ENCODE measurements around the gene STAB2.

STAB2 gene

DNA sequence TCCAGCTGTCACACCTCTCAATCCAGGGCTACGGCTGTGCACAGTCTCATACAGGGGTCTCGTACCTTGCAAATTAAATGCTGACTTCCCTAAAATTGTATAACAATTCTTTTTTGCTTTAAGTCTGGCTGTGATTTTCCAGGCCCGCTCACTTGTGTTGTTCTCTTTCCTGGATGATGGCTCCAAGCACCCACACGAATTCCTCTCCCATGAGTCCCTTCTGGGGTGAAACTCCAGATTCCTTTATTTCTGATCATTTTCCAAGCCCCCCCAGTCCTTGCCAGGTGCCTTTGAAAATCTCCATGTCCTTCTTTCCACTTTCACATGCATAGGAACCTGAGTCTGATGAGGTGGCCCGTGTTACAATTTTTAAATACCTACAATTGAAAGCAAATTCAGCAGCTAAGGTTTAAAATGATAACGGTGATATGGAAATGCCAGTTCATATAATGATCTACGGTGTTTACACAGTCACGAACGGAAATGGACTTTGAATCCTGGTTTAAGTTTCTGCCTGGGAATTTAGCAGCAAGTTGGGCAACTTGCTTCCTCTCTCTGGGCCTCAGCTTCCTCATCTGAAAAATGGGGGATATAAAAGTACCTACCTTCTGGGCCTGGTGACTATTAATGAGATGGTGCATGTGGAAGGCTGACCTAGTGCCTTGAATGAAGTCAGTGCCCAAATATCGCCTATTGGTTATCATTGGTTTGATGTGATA is 85.5 kb downstream of the STAB2 start:
- Histone ChIP-seq H2AFZ (ENCODE audit: low read depth, low read length) (no peak overlapping the region), H3K9me3 (ENCODE audit: insufficient read depth, low read length) (no peaks in the 10 kb centered on the region), H3K4me1 (ENCODE audit: low read length) (no peaks in the 10 kb centered on the region), H3K27me3 (ENCODE audit: low read depth, low read length) (no peaks in the 10 kb centered on the region), H3K36me3 (replicated peaks; ENCODE audit: low read depth, low read length) (no peaks in the 10 kb centered on the region), H3K79me2 (ENCODE audit: low read length) (no peaks in the 10 kb centered on the region), H3K4me3 (ENCODE audit: low read length) (no peak overlapping the region), H3K9ac (ENCODE audit: low read length) (no peak overlapping the region), H3K27ac (ENCODE audit: low read length) (no peak overlapping the region), H4K20me1 (ENCODE audit: insufficient read depth, low read length) (no peaks in the 10 kb centered on the region), H3K4me2 (ENCODE audit: low read length) (no peak overlapping the region)
- TF ChIP-seq, protein P1, sequence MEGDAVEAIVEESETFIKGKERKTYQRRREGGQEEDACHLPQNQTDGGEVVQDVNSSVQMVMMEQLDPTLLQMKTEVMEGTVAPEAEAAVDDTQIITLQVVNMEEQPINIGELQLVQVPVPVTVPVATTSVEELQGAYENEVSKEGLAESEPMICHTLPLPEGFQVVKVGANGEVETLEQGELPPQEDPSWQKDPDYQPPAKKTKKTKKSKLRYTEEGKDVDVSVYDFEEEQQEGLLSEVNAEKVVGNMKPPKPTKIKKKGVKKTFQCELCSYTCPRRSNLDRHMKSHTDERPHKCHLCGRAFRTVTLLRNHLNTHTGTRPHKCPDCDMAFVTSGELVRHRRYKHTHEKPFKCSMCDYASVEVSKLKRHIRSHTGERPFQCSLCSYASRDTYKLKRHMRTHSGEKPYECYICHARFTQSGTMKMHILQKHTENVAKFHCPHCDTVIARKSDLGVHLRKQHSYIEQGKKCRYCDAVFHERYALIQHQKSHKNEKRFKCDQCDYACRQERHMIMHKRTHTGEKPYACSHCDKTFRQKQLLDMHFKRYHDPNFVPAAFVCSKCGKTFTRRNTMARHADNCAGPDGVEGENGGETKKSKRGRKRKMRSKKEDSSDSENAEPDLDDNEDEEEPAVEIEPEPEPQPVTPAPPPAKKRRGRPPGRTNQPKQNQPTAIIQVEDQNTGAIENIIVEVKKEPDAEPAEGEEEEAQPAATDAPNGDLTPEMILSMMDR (IDR thresholded peaks at IDR 0.05; ENCODE audit: low read depth, low read length), result no peak
- no peak for TF ChIP-seq EZH2phosphoT487 (IDR thresholded peaks at IDR 0.05; ENCODE audit: low read depth)

DNA sequence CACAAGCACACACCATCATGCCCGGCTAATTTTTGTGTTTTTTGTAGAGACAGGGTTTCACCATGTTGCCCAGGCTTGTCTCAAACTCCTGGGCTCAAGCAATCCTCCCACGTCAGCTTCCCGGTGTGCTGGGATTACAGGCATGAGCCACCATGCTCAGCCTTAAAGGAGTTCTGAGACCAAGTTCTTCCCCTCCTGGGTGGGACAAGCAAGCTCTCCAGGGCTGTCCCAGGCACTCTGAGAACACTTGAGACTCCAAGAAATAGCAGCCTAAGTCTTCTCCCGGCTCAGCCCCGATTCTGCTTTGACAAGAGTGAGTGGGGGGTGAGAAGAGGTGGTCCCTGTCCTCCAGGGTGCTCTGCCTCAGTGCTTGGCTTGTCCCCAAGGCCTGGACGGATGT is 86.4 kb downstream of the STAB2 start:
- H3K9ac ChIP-seq (ENCODE audit: low read length), result no peak overlapping the region
- H3K4me2 ChIP-seq (ENCODE audit: low read length), result no peak overlapping the region
- no peak overlapping the region for H3K4me3 ChIP-seq (ENCODE audit: low read length)
- H3K9me3 ChIP-seq (ENCODE audit: insufficient read depth, low read length), result no peaks in the 10 kb centered on the region
- TF ChIP-seq, protein P1 (IDR thresholded peaks at IDR 0.05; ENCODE audit: low read depth, low read length), result no peak
- no peak for TF ChIP-seq EZH2phosphoT487 (IDR thresholded peaks at IDR 0.05; ENCODE audit: low read depth)
- H2AFZ ChIP-seq (ENCODE audit: low read depth, low read length), result no peak overlapping the region
- no peaks in the 10 kb centered on the region for H3K4me1 ChIP-seq (ENCODE audit: low read length)
- H4K20me1 ChIP-seq (ENCODE audit: insufficient read depth, low read length), result no peaks in the 10 kb centered on the region
- no peaks in the 10 kb centered on the region for H3K36me3 ChIP-seq (replicated peaks; ENCODE audit: low read depth, low read length)
- no peak overlapping the region for H3K27ac ChIP-seq (ENCODE audit: low read length)
- H3K27me3 ChIP-seq (ENCODE audit: low read depth, low read length), result no peaks in the 10 kb centered on the region
- no peaks in the 10 kb centered on the region for H3K79me2 ChIP-seq (ENCODE audit: low read length)

DNA sequence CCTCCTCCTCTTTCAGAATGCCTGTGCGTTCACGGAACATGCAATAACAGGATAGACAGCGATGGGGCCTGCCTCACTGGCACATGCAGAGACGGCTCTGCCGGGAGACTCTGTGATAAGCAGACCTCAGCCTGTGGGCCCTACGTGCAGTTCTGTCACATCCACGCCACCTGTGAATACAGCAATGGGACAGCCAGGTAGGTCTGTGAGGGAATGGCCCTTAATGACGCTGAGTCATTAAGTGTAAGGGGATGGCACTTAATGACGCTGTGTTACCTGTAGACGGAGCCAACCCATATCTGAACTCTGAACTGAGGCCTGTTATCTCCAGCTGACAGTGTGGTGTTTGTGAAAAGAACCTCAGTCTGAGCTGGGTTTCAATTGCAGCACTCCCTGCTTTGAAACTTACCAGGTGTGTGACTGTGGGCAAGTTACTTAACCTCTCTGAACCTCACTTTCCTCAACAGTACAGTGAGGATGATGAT is 86.9 kb downstream of the STAB2 start:
- Histone ChIP-seq H3K36me3 (replicated peaks; ENCODE audit: low read depth, low read length) (no peaks in the 10 kb centered on the region), H3K79me2 (ENCODE audit: low read length) (no peaks in the 10 kb centered on the region), H3K4me3 (ENCODE audit: low read length) (no peak overlapping the region), H3K27me3 (ENCODE audit: low read depth, low read length) (no peaks in the 10 kb centered on the region), H3K4me1 (ENCODE audit: low read length) (no peaks in the 10 kb centered on the region), H3K9ac (ENCODE audit: low read length) (no peak overlapping the region), H3K27ac (ENCODE audit: low read length) (no peak overlapping the region), H2AFZ (ENCODE audit: low read depth, low read length) (no peak overlapping the region), H3K9me3 (ENCODE audit: insufficient read depth, low read length) (no peaks in the 10 kb centered on the region), H3K4me2 (ENCODE audit: low read length) (no peak overlapping the region), H4K20me1 (ENCODE audit: insufficient read depth, low read length) (no peaks in the 10 kb centered on the region)
- TF ChIP-seq EZH2phosphoT487 (IDR thresholded peaks at IDR 0.05; ENCODE audit: low read depth), result no peak
- TF ChIP-seq, protein P1 (IDR thresholded peaks at IDR 0.05; ENCODE audit: low read depth, low read length), result no peak

DNA sequence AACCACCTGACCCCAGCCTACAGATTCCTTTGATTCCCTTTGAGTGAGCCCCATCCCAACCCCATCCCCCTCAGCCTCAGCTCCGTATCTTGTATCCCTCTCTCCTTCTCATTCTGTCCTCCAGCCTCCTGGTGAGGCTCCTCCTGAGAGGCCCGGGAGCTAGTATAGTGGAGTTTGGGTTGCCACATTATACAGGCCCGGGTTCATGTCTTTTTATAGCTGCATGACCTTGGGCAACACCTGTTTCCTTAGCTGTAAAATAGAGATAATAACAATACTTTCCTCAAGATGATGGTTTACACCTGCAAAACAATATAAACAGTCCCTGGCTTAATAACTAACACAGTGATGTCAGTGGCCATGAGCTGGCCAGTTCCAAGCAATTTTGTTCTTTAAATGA is 89.8 kb downstream of the STAB2 start:
- H2AFZ ChIP-seq (ENCODE audit: low read depth, low read length), result no peak overlapping the region
- H3K27me3 ChIP-seq (ENCODE audit: low read depth, low read length), result no peaks in the 10 kb centered on the region
- H3K4me1 ChIP-seq (ENCODE audit: low read length), result no peaks in the 10 kb centered on the region
- no peak overlapping the region for H3K27ac ChIP-seq (ENCODE audit: low read length)
- no peaks in the 10 kb centered on the region for H4K20me1 ChIP-seq (ENCODE audit: insufficient read depth, low read length)
- no peak overlapping the region for H3K4me2 ChIP-seq (ENCODE audit: low read length)
- TF ChIP-seq EZH2phosphoT487 (IDR thresholded peaks at IDR 0.05; ENCODE audit: low read depth), result no peak
- TF ChIP-seq, protein P1 (IDR thresholded peaks at IDR 0.05; ENCODE audit: low read depth, low read length), result no peak
- no peak overlapping the region for H3K4me3 ChIP-seq (ENCODE audit: low read length)
- no peaks in the 10 kb centered on the region for H3K79me2 ChIP-seq (ENCODE audit: low read length)
- no peak overlapping the region for H3K9ac ChIP-seq (ENCODE audit: low read length)
- no peaks in the 10 kb centered on the region for H3K36me3 ChIP-seq (replicated peaks; ENCODE audit: low read depth, low read length)
- H3K9me3 ChIP-seq (ENCODE audit: insufficient read depth, low read length), result no peaks in the 10 kb centered on the region
